Osteoblast (primary cell): ENCODE results near the gene STS. TPM values are rescaled to one million over a fixed set of nuclear protein-coding genes. Genes with fewer than 3 reads are reported as not detected.
"Not testable (repeated sequence)": the region's sequence is repeated elsewhere in the genome, so short reads cannot be mapped to it uniquely, and the experiment has no call there.

Experiments
- DNase-seq: peaks from one replicate; pipeline ENCODE4 v3.0.0; 2011; ENCODE audit warnings: low spot score, mixed read lengths; ENCODE audit not compliant: insufficient read length; ENCODE audit errors: missing footprints
- H2AFZ ChIP-seq: 2 replicates; pipeline ENCODE4 v1.6.0; 2011; ENCODE audit warnings: mild to moderate bottlenecking, low read length
- H3K27ac ChIP-seq: 2 replicates; pipeline ENCODE4 v1.5.1; 2011; ENCODE audit warnings: mild to moderate bottlenecking, low read depth, low read length, moderate library complexity
- H3K27me3 ChIP-seq: 2 replicates; pipeline ENCODE4 v1.6.0; 2012; ENCODE audit warnings: mild to moderate bottlenecking, control low read depth, inconsistent platforms, low read length, moderate library complexity; ENCODE audit not compliant: insufficient read depth
- H3K36me3 ChIP-seq: 2 replicates; pipeline ENCODE4 v1.5.1; 2011; ENCODE audit warnings: mild to moderate bottlenecking, low read length, control low read depth, moderate library complexity; ENCODE audit not compliant: insufficient read depth
- H3K4me1 ChIP-seq: 2 replicates; pipeline ENCODE4 v1.5.1; 2011; ENCODE audit warnings: mild to moderate bottlenecking, low read length, control low read depth, moderate library complexity; ENCODE audit not compliant: insufficient read depth
- H3K4me2 ChIP-seq: 2 replicates; pipeline ENCODE4 v1.6.0; 2011; ENCODE audit warnings: mild to moderate bottlenecking, low read length; ENCODE audit not compliant: insufficient read depth
- H3K4me3 ChIP-seq: fragments of 200-600 bp; sonication (generic); 3 replicates; pipeline ENCODE4 v1.5.1; 2012; ENCODE audit warnings: mild to moderate bottlenecking, low read length, inconsistent platforms; ENCODE audit not compliant: insufficient read depth
- H3K79me2 ChIP-seq: 2 replicates; pipeline ENCODE4 v1.6.0; 2012; ENCODE audit warnings: mild to moderate bottlenecking, low read length, control low read depth, inconsistent platforms; ENCODE audit not compliant: insufficient read depth
- H3K9me3 ChIP-seq: 2 replicates; pipeline ENCODE4 v1.5.1; 2011; ENCODE audit warnings: low read depth, low read length, control low read depth
- H4K20me1 ChIP-seq: 2 replicates; pipeline ENCODE4 v1.6.0; 2012; ENCODE audit warnings: mild to moderate bottlenecking, low read length, control low read depth; ENCODE audit not compliant: insufficient read depth
- CTCF ChIP-seq: IDR thresholded peaks from 2 replicates; pipeline ENCODE4 v1.5.1; 2011; ENCODE audit warnings: mild to moderate bottlenecking, low read depth, low read length, moderate library complexity; ENCODE audit errors: extremely low read depth
- total RNA-seq: library from RNA; depleted of rRNA; stranded (reverse); fragments of >200 nt; gene quantifications from 2 replicates; pipeline ENCODE4 v1.2.3, GENCODE V29; 2012

STS gene
- total RNA-seq, 1 donor: 10.9 TPM

GRCh38 chrX:7164174-7164573, 16.7 kb downstream of the STS start:
- H3K79me2 ChIP-seq: no peaks in the 10 kb centered on the region
- no peaks in the 10 kb centered on the region for H3K9me3 ChIP-seq
- H2AFZ ChIP-seq: no peak overlapping the region
- no peak for DNase-seq
- no peaks in the 10 kb centered on the region for H3K27me3 ChIP-seq
- H3K4me3 ChIP-seq: no peak overlapping the region
- H3K36me3 ChIP-seq: no peaks in the 10 kb centered on the region
- H3K27ac ChIP-seq: no peak overlapping the region
- H3K4me2 ChIP-seq: no peak overlapping the region
- peaks cover 6% of the 10 kb centered on the region for H3K4me1 ChIP-seq
- TF ChIP-seq CTCF: no peak
- no peaks in the 10 kb centered on the region for H4K20me1 ChIP-seq

GRCh38 chrX:7168371-7168770, 20.9 kb downstream of the STS start:
- H4K20me1 ChIP-seq: no peaks in the 10 kb centered on the region
- no peak for TF ChIP-seq CTCF
- no peaks in the 10 kb centered on the region for H3K9me3 ChIP-seq
- no peak overlapping the region for H3K4me2 ChIP-seq
- no peaks in the 10 kb centered on the region for H3K36me3 ChIP-seq
- no peak overlapping the region for H3K27ac ChIP-seq
- H3K4me1 ChIP-seq: no peaks in the 10 kb centered on the region
- DNase-seq: no peak
- H3K27me3 ChIP-seq: no peaks in the 10 kb centered on the region
- H3K4me3 ChIP-seq: no peak overlapping the region
- no peak overlapping the region for H2AFZ ChIP-seq
- no peaks in the 10 kb centered on the region for H3K79me2 ChIP-seq

- H3K36me3 ChIP-seq: no peaks in the 10 kb centered on the region
- no peaks in the 10 kb centered on the region for H3K27me3 ChIP-seq
- no peak overlapping the region for H3K4me2 ChIP-seq
- no peaks in the 10 kb centered on the region for H4K20me1 ChIP-seq
- no peak overlapping the region for H3K27ac ChIP-seq
- H3K4me1 ChIP-seq: no peaks in the 10 kb centered on the region
- TF ChIP-seq CTCF: no peak
- no peak overlapping the region for H3K4me3 ChIP-seq
- no peak overlapping the region for H2AFZ ChIP-seq
- no peaks in the 10 kb centered on the region for H3K9me3 ChIP-seq
- DNase-seq: no peak
- H3K79me2 ChIP-seq: no peaks in the 10 kb centered on the region
Observed at GRCh38 chrX:7169627-7170026, 22.1 kb downstream of the STS start.

GRCh38 chrX:7170898-7171297, 23.4 kb downstream of the STS start:
- Histone ChIP-seq H3K27me3 (no peaks in the 10 kb centered on the region), H3K4me2 (no peak overlapping the region), H3K4me1 (no peaks in the 10 kb centered on the region), H2AFZ (no peak overlapping the region), H3K27ac (no peak overlapping the region), H3K9me3 (no peaks in the 10 kb centered on the region), H3K36me3 (no peaks in the 10 kb centered on the region), H3K79me2 (no peaks in the 10 kb centered on the region), H3K4me3 (no peak overlapping the region), H4K20me1 (no peaks in the 10 kb centered on the region)
- peak; percentile 33 for TF ChIP-seq CTCF
- DNase-seq: no peak

GRCh38 chrX:7178859-7179258, 31.3 kb downstream of the STS start:
- H3K4me3 ChIP-seq: not testable (repeated sequence)

More at GRCh38 chrX:7178859-7179258, 31.3 kb downstream of the STS start:
- not testable (repeated sequence) for H3K79me2 ChIP-seq, H3K4me1 ChIP-seq, H3K4me2 ChIP-seq, H3K9me3 ChIP-seq, H3K36me3 ChIP-seq, DNase-seq, H3K27me3 ChIP-seq, H4K20me1 ChIP-seq, H3K27ac ChIP-seq, H2AFZ ChIP-seq
